Thyroid gland (tissue), 4 donors: ENCODE data around the gene HOMER3. TPM values are rescaled to one million over a fixed set of nuclear protein-coding genes. Genes with fewer than 3 reads are reported as not detected.

Experiments
- DNase-seq, 2 donors: peaks; one replicate each; pipeline ENCODE4 v3.0.0-alpha.2; 2019
- H3K27ac ChIP-seq, 3 donors: fragments of 200-600 bp; sonication (generic); 1 replicate in 2 of 3; 2 replicates in 1 of 3; pipeline ENCODE4 v1.5.1; 2016 to 2019; ENCODE audit warnings: mild to moderate bottlenecking in 1 of 3, moderate library complexity in 1 of 3
- H3K27me3 ChIP-seq: fragments of 200-600 bp; sonication (generic); one replicate; pipeline ENCODE4 v1.5.1; 2019
- H3K36me3 ChIP-seq, 2 donors: fragments of 200-600 bp; sonication (generic); one replicate each; pipeline ENCODE4 v1.5.1; 2016 to 2019
- H3K4me1 ChIP-seq, 2 donors: fragments of 200-600 bp; sonication (generic); one replicate each; pipeline ENCODE4 v1.5.1; 2017 to 2019
- H3K4me3 ChIP-seq, 3 donors: fragments of 200-600 bp; sonication (generic); replicated peaks in 1 of 3; 1 replicate in 2 of 3; 2 replicates in 1 of 3; pipeline ENCODE4 v1.5.1; 2016; ENCODE audit warnings: mild to moderate bottlenecking in 1 of 3
- H3K9me3 ChIP-seq: fragments of 200-600 bp; sonication (generic); one replicate; pipeline ENCODE4 v1.5.1; 2017
- CTCF ChIP-seq, 6 experiments: fragments of 200-600 bp in 3 of 6; fragments of 450-650 bp in 3 of 6; sonication (generic) in 3 of 6; IDR thresholded peaks; one replicate each; pipeline ENCODE4 v1.5.1; 2016 to 2019; ENCODE audit warnings: antibody characterized with exemption in 6 of 6, mild to moderate bottlenecking in 2 of 6, inconsistent platforms in 1 of 6, moderate library complexity in 1 of 6
- POLR2A ChIP-seq, 2 donors: fragments of 450-650 bp; IDR thresholded peaks; one replicate each; pipeline ENCODE4 v1.6.1; 2017; ENCODE audit warnings: antibody characterized with exemption in 2 of 2, mild to moderate bottlenecking in 2 of 2, moderate library complexity in 1 of 2
- WGBS, 2 donors: methylation state at CpG; one replicate each; pipeline ENCODE4 v1.1.5; 2017; 5-methylcytosine and 5-hydroxymethylcytosine counted together
- intact Hi-C: fragments of 100-400 bp; cut with DNase I; formaldehyde crosslinking; loops from one replicate; pipeline ENCODE4 v1.15.1; 2023
- total RNA-seq, 4 donors: library from RNA; depleted of rRNA; stranded (reverse); fragments of >200 nt; gene quantifications; one replicate each; pipeline ENCODE4 v1.2.3, GENCODE V29; 2016

Gene HOMER3
- total RNA-seq, 4 donors from 2014 or later, result 55.6 to 169 (median 63.4) TPM

GRCh38 chr19:18985257-18985656 lies 44.2 kb upstream of the HOMER3 start:
- Histone ChIP-seq H3K27ac (peak overlapping the region in 1 of 3 donors; percentile 39), H3K9me3 (no peaks in the 10 kb centered on the region), H3K4me3 (no peak overlapping the region), H3K36me3 (no peaks in the 10 kb centered on the region), H3K27me3 (no peaks in the 10 kb centered on the region), H3K4me1 (peaks cover 0 to 4% of the 10 kb centered on the region in 2 donors)
- TF ChIP-seq CTCF (IDR thresholded peaks at IDR 0.05), result no peak
- intact Hi-C loops, result loop anchor here (5.0 kb wide), 2 partner anchors 43 to 73 kb away; partner anchors contain the start of gene HOMER3
- 61 to 64% methylated on average over 7 of the region's 7 CpGs for WGBS, 2 donors
- DNase-seq, result no peak

DNA sequence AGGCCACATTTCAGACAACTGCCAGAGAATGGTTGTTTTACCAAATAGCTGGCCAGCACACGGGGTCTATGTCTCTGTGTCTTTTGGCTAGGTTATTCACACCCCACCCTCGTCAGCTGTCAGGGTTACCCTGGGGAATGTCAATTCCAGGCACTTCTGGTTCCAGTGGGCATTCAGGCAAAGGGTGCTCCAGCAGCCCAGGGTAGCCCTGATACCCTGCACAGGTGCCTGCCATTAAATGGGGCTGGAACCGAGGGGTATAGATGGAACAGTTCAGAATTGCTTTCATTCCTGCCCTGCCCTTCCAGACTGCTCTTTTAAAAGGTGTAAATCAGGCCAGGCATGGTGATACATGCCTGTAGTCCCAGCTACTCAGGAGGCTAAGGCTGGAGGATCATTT lies 43.2 kb upstream of the HOMER3 start:
- WGBS, 2 donors, result 87 to 90% methylated on average over 2 to 3 of the region's 3 CpGs

GRCh38 chr19:18982669-18983068 lies 41.7 kb upstream of the HOMER3 start:
- Histone ChIP-seq H3K27ac (no peak overlapping the region), H3K4me3 (no peak overlapping the region), H3K36me3 (no peaks in the 10 kb centered on the region), H3K4me1 (peaks cover 12 to 13% of the 10 kb centered on the region in 2 donors), H3K27me3 (no peaks in the 10 kb centered on the region), H3K9me3 (no peaks in the 10 kb centered on the region)
- intact Hi-C loops, result no loop called here
- 71 to 87% methylated on average over 2 of the region's 2 CpGs for WGBS, 2 donors
- no peak for TF ChIP-seq POLR2A (IDR thresholded peaks at IDR 0.05)
- no peak for TF ChIP-seq CTCF (IDR thresholded peaks at IDR 0.05)
- no peak for DNase-seq

More for the DNA sequence above, 43.2 kb upstream of the HOMER3 start:
- Histone ChIP-seq H3K36me3 (no peaks in the 10 kb centered on the region), H3K4me3 (no peak overlapping the region), H3K27me3 (no peaks in the 10 kb centered on the region), H3K9me3 (no peaks in the 10 kb centered on the region), H3K27ac (no peak overlapping the region), H3K4me1 (peaks cover 0 to 4% of the 10 kb centered on the region in 2 donors)
- DNase-seq, result no peak
- TF ChIP-seq CTCF (IDR thresholded peaks at IDR 0.05) (no peak), POLR2A (IDR thresholded peaks at IDR 0.05) (no peak)
- intact Hi-C loops, result no loop called here

DNA sequence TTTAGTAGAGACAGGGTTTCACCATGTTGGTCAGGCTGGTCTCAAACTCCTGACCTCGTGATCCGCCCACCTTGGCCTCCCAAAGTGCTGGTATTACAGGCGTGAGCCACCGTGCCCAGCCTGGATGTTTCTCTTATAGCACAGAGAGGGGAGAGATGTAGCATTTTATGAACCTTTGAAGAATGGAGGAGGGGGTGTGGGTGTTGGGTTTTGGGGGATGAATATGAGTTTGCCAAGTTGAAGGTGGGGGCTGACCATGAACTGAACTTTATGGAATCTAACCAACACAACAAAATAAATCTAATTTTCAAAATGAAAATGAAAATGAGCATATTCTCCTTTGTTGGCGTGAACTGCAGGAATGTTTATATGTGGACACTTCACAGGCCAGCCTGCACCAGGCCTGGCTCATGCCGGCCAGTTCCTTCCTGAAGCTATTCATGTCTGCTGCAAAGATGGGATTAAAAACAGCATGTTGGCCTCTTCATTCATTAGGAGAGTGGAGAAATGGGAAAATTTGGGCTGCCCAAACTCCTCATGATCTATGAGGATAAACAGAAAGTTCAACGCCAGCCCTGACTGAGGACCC lies 39.5 kb upstream of the HOMER3 start:
- H3K36me3 ChIP-seq, result no peaks in the 10 kb centered on the region
- no peaks in the 10 kb centered on the region for H3K27me3 ChIP-seq
- H3K4me1 ChIP-seq, result peaks cover 13 to 15% of the 10 kb centered on the region in 2 donors
- peak overlapping the region in 1 of 3 donors; percentile 17 for H3K27ac ChIP-seq
- TF ChIP-seq CTCF (IDR thresholded peaks at IDR 0.05) (no peak), POLR2A (IDR thresholded peaks at IDR 0.05) (no peak)
- 80 to 83% methylated on average over 7 of the region's 7 CpGs for WGBS, 2 donors
- intact Hi-C loops, result no loop called here
- no peaks in the 10 kb centered on the region for H3K9me3 ChIP-seq
- no peak overlapping the region for H3K4me3 ChIP-seq
- DNase-seq, result no peak

DNA sequence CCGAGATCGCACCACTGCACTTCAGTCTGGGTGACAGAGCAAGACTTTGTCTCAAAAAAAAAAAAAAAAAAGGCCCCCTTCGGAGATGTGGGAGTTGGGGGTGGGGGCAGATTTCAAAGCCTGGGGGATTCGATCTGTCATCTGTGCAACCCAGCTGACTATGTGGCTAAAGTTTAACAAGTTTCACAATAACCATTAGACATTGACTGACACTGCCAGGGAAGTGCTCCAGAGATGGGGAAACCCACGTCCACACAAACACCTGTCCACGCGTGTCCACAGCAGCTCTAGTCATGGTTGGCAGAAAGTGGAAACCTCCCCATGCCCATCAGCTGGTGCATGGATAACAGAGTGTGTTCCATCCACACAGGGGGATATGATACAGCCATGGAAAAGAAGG lies 37.6 kb upstream of the HOMER3 start:
- 31 to 55% methylated on average over 7 of the region's 7 CpGs for WGBS, 2 donors
- TF ChIP-seq CTCF (IDR thresholded peaks at IDR 0.05) (no peak), POLR2A (IDR thresholded peaks at IDR 0.05) (no peak)
- no peaks in the 10 kb centered on the region for H3K27me3 ChIP-seq
- no peaks in the 10 kb centered on the region for H3K9me3 ChIP-seq
- H3K36me3 ChIP-seq, result no peaks in the 10 kb centered on the region
- DNase-seq, result peak in 1 of 2 donors; percentile 63
- H3K4me3 ChIP-seq, result no peak overlapping the region
- peak overlapping the region; percentile 86 to 91 (median 91) for H3K27ac ChIP-seq
- intact Hi-C loops, result no loop called here
- peaks cover 13 to 15% of the 10 kb centered on the region in 2 donors for H3K4me1 ChIP-seq
